ENCODE data around the gene PLPP3.

PLPP3 gene

GRCh38 chr1:56572334-56573050 lies 6.9 kb downstream of the PLPP3 start:
- TF ChIP-seq CTCF (IDR thresholded peaks at IDR 0.05): no peak
- H2AFZ ChIP-seq: no peak overlapping the region
- H3K4me2 ChIP-seq (ENCODE audit: low read length): peak overlapping the region; percentile 69
- H3K9ac ChIP-seq: no peak overlapping the region
- no peaks in the 10 kb centered on the region for H3K27me3 ChIP-seq (ENCODE audit: control insufficient read depth, insufficient read depth, low read length)
- no peaks in the 10 kb centered on the region for H3K36me3 ChIP-seq (ENCODE audit: control insufficient read depth, insufficient read depth, low read length)
- no peaks in the 10 kb centered on the region for H3K9me3 ChIP-seq (ENCODE audit: control insufficient read depth, low read length)
- H3K4me1 ChIP-seq: peaks cover 20% of the 10 kb centered on the region
- peak overlapping the region; percentile 39 for H3K4me3 ChIP-seq (ENCODE audit: low read depth, low read length)
- H3K27ac ChIP-seq: peak overlapping the region; percentile 80
- peaks cover 21% of the 10 kb centered on the region for H3K79me2 ChIP-seq

GRCh38 chr1:56571448-56571847 lies 7.9 kb downstream of the PLPP3 start:
- Histone ChIP-seq H3K4me2 (ENCODE audit: low read length) (peak overlapping the region; percentile 63), H3K27ac (peak overlapping the region; percentile 80), H3K9ac (no peak overlapping the region), H2AFZ (no peak overlapping the region), H3K79me2 (peaks cover 26% of the 10 kb centered on the region), H3K4me3 (ENCODE audit: low read depth, low read length) (peak overlapping the region; percentile 22), H3K36me3 (ENCODE audit: control insufficient read depth, insufficient read depth, low read length) (no peaks in the 10 kb centered on the region), H3K27me3 (ENCODE audit: control insufficient read depth, insufficient read depth, low read length) (no peaks in the 10 kb centered on the region), H3K4me1 (peaks cover 20% of the 10 kb centered on the region), H3K9me3 (ENCODE audit: control insufficient read depth, low read length) (no peaks in the 10 kb centered on the region)
- TF ChIP-seq CTCF (IDR thresholded peaks at IDR 0.05): no peak

GRCh38 chr1:56570924-56571372 lies 8.4 kb downstream of the PLPP3 start:
- Histone ChIP-seq H3K27me3 (ENCODE audit: control insufficient read depth, insufficient read depth, low read length) (no peaks in the 10 kb centered on the region), H3K4me2 (ENCODE audit: low read length) (peak overlapping the region; percentile 63), H3K36me3 (ENCODE audit: control insufficient read depth, insufficient read depth, low read length) (no peaks in the 10 kb centered on the region), H3K9me3 (ENCODE audit: control insufficient read depth, low read length) (no peaks in the 10 kb centered on the region), H2AFZ (no peak overlapping the region), H3K79me2 (peaks cover 29% of the 10 kb centered on the region), H3K27ac (peak overlapping the region; percentile 80), H3K4me1 (peaks cover 20% of the 10 kb centered on the region), H3K9ac (no peak overlapping the region), H3K4me3 (ENCODE audit: low read depth, low read length) (peak overlapping the region; percentile 22)
- TF ChIP-seq CTCF (IDR thresholded peaks at IDR 0.05): no peak

- H3K4me3 ChIP-seq (ENCODE audit: low read depth, low read length): no peak overlapping the region
- peak overlapping the region; percentile 80 for H3K27ac ChIP-seq
- H3K27me3 ChIP-seq (ENCODE audit: control insufficient read depth, insufficient read depth, low read length): no peaks in the 10 kb centered on the region
- no peak overlapping the region for H3K9ac ChIP-seq
- H3K4me1 ChIP-seq: peaks cover 24% of the 10 kb centered on the region
- peaks cover 37% of the 10 kb centered on the region for H3K79me2 ChIP-seq
- H2AFZ ChIP-seq: no peak overlapping the region
- no peaks in the 10 kb centered on the region for H3K36me3 ChIP-seq (ENCODE audit: control insufficient read depth, insufficient read depth, low read length)
- no peak for TF ChIP-seq CTCF (IDR thresholded peaks at IDR 0.05)
- H3K9me3 ChIP-seq (ENCODE audit: control insufficient read depth, low read length): no peaks in the 10 kb centered on the region
- no peak overlapping the region for H3K4me2 ChIP-seq (ENCODE audit: low read length)
Observed at GRCh38 chr1:56569661-56570060, 9.7 kb downstream of the PLPP3 start.

GRCh38 chr1:56566994-56567393 lies 12.4 kb downstream of the PLPP3 start:
- Histone ChIP-seq H2AFZ (no peak overlapping the region), H3K9ac (no peak overlapping the region), H3K4me2 (ENCODE audit: low read length) (no peak overlapping the region), H3K4me1 (peaks cover 23% of the 10 kb centered on the region), H3K27me3 (ENCODE audit: control insufficient read depth, insufficient read depth, low read length) (no peaks in the 10 kb centered on the region), H3K4me3 (ENCODE audit: low read depth, low read length) (no peak overlapping the region), H3K79me2 (peaks cover 35% of the 10 kb centered on the region), H3K36me3 (ENCODE audit: control insufficient read depth, insufficient read depth, low read length) (no peaks in the 10 kb centered on the region), H3K27ac (no peak overlapping the region), H3K9me3 (ENCODE audit: control insufficient read depth, low read length) (no peaks in the 10 kb centered on the region)
- no peak for TF ChIP-seq CTCF (IDR thresholded peaks at IDR 0.05)
